ENCODE results near the gene VWA5A.

DNA sequence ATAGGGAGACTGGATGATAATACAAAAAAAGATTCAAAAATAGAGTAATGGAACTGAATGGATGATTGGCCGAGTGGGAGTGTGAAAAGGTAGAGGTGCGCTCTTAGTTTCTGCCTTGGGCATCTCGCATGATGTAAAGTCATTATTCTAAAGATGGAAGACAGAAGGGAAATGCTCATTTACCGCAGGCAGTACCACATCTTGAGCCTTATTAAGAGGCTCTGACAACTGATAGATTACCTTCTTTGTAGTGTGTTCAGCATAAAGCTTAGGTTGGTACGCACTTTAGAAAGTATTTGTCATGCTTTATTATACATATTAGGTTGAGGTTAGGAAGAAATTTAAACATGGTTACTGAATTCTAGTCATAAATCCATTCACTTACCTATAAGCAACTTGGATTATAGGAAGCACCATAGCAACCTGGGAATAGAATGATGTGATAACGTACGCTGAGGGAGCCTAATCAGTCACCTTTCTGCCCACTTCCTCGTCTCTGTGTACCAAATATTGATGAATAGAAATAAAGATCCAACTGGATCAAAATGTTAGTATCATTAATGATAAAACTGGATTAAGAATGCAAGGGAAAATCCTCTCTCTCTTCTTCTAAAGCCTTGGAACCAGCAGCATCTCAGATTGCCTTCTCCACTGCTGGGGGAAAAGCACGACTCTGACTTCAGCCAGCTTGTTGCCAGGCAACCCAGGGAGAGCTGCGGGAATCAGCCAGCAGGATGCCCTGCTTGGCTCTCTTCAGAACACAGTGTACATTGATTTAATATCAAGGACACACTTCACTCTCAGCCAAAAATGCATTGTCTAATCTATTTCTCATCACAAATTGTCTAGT, 29.0 kb upstream of the VWA5A start:
- TF ChIP-seq CTCF (IDR thresholded peaks at IDR 0.05), result no peak
- no peak for TF ChIP-seq POLR2A (IDR thresholded peaks at IDR 0.05)
